ENCODE results near the gene USO1. TPM values are rescaled to one million over a fixed set of nuclear protein-coding genes. Genes with fewer than 3 reads are reported as not detected.

The USO1 gene
- 80.4 and 114 TPM in 2 replicates for total RNA-seq (ENCODE audit: low replicate concordance)

- no peaks in the 10 kb centered on the region for H3K27me3 ChIP-seq
- H3K4me2 ChIP-seq = peak within 1 kb of the TSS; percentile 99
- H3K27ac Mint-ChIP-seq = peak within 1 kb of the TSS; percentile 99
- H4K20me1 ChIP-seq (ENCODE audit: low read depth) = peaks cover 12% of the 10 kb centered on the region
- no peak for TF ChIP-seq EZH2 (IDR thresholded peaks at IDR 0.05)
- TF ChIP-seq CTCF (IDR thresholded peaks at IDR 0.05) = peak; percentile 95
- H3K9me3 Mint-ChIP-seq = no peaks in the 10 kb centered on the region
- H3K36me3 Mint-ChIP-seq = peaks cover 4% of the 10 kb centered on the region
- H3K9ac ChIP-seq = peak within 1 kb of the TSS; percentile 85
- peaks cover 21% of the 10 kb centered on the region for H3F3A ChIP-seq (ENCODE audit: low read depth)
- H3K27ac ChIP-seq = peak within 1 kb of the TSS; percentile 97
- H3K4me3 ChIP-seq = peak within 1 kb of the TSS; percentile 87
- peaks cover 73% of the 10 kb centered on the region for H3K79me2 ChIP-seq (ENCODE audit: low read depth)
- DNase-seq (ENCODE audit: low spot score) = peak; percentile 99
- peak within 1 kb of the TSS; percentile 98 for H2AFZ ChIP-seq (replicated peaks)
- H3K4me1 Mint-ChIP-seq = peaks cover 36% of the 10 kb centered on the region
- peaks cover 8% of the 10 kb centered on the region for H3K27me3 Mint-ChIP-seq (ENCODE audit: insufficient read depth, low read depth)
- H3K4me3 Mint-ChIP-seq = peak within 1 kb of the TSS; percentile 99
- no peaks in the 10 kb centered on the region for H3K36me3 ChIP-seq
- H3K4me1 ChIP-seq = peaks cover 32% of the 10 kb centered on the region
- H3K9me3 ChIP-seq (ENCODE audit: low read depth) = no peaks in the 10 kb centered on the region
These were observed at the start of gene USO1 for GRCh38 chr4:75724066-75724866. Gene USO1 (plus strand): TSS chr4:75724577. CDS start chr4:75724820, 243 bp downstream.

GRCh38 chr4:75675004-75675531 lies 49.3 kb upstream of the USO1 start:
- Histone ChIP-seq H3F3A (ENCODE audit: low read depth) (peaks cover 28% of the 10 kb centered on the region), H3K36me3 (no peaks in the 10 kb centered on the region), H3K9ac (no peak overlapping the region), H4K20me1 (ENCODE audit: low read depth) (peaks cover 30% of the 10 kb centered on the region), H3K79me2 (ENCODE audit: low read depth) (peaks cover 62% of the 10 kb centered on the region), H3K27me3 (no peaks in the 10 kb centered on the region), H3K4me1 (peaks cover 24% of the 10 kb centered on the region), H3K27ac (no peak overlapping the region), H3K4me2 (no peak overlapping the region), H2AFZ (replicated peaks) (no peak overlapping the region), H3K9me3 (ENCODE audit: low read depth) (no peaks in the 10 kb centered on the region), H3K4me3 (no peak overlapping the region)
- peaks cover 30% of the 10 kb centered on the region for H3K4me1 Mint-ChIP-seq
- TF ChIP-seq EZH2phosphoT487 (IDR thresholded peaks at IDR 0.05) (no peak), CTCF (IDR thresholded peaks at IDR 0.05) (no peak), EZH2 (IDR thresholded peaks at IDR 0.05) (no peak)
- no peaks in the 10 kb centered on the region for H3K36me3 Mint-ChIP-seq
- peaks cover 3% of the 10 kb centered on the region for H3K27me3 Mint-ChIP-seq (ENCODE audit: insufficient read depth, low read depth)
- H3K27ac Mint-ChIP-seq = no peak overlapping the region
- no peak for DNase-seq (ENCODE audit: low spot score)
- H3K4me3 Mint-ChIP-seq = no peak overlapping the region
- no peaks in the 10 kb centered on the region for H3K9me3 Mint-ChIP-seq

GRCh38 chr4:75678473-75678872 lies 45.9 kb upstream of the USO1 start:
- no peak for DNase-seq (ENCODE audit: low spot score)
- H3K27me3 ChIP-seq = no peaks in the 10 kb centered on the region
- H3K27ac Mint-ChIP-seq = no peak overlapping the region
- H3K9me3 Mint-ChIP-seq = no peaks in the 10 kb centered on the region
- peaks cover 16% of the 10 kb centered on the region for H3K4me1 Mint-ChIP-seq
- H3K4me2 ChIP-seq = no peak overlapping the region
- no peak overlapping the region for H3K27ac ChIP-seq
- H3K36me3 Mint-ChIP-seq = peaks cover 4% of the 10 kb centered on the region
- peaks cover 8% of the 10 kb centered on the region for H3K4me1 ChIP-seq
- H3F3A ChIP-seq (ENCODE audit: low read depth) = peaks cover 16% of the 10 kb centered on the region
- H3K79me2 ChIP-seq (ENCODE audit: low read depth) = peaks cover 32% of the 10 kb centered on the region
- H3K9ac ChIP-seq = no peak overlapping the region
- H3K4me3 ChIP-seq = no peak overlapping the region
- H4K20me1 ChIP-seq (ENCODE audit: low read depth) = no peaks in the 10 kb centered on the region
- H3K4me3 Mint-ChIP-seq = no peak overlapping the region
- TF ChIP-seq EZH2 (IDR thresholded peaks at IDR 0.05) (no peak), EZH2phosphoT487 (IDR thresholded peaks at IDR 0.05) (no peak), CTCF (IDR thresholded peaks at IDR 0.05) (no peak)
- H3K36me3 ChIP-seq = no peaks in the 10 kb centered on the region
- no peaks in the 10 kb centered on the region for H3K9me3 ChIP-seq (ENCODE audit: low read depth)
- no peaks in the 10 kb centered on the region for H3K27me3 Mint-ChIP-seq (ENCODE audit: insufficient read depth, low read depth)
- no peak overlapping the region for H2AFZ ChIP-seq (replicated peaks)

Data from neural progenitor cell (in vitro differentiated cells).